HG03060 (cell line): Measurements from ENCODE around the gene PLSCR5.

ENCODE experiments used
- ATAC-seq: cut with Tn5 transposase; IDR thresholded peaks from one replicate; pipeline ENCODE4 v1.9.1; 2021; ENCODE audit warnings: low read depth, moderate number of reproducible peaks; ENCODE audit not compliant: unreplicated experiment

PLSCR5 gene

GRCh38 chr3:146546366-146546965, 58.7 kb downstream of the PLSCR5 start:
- no peak for ATAC-seq

GRCh38 chr3:146544929-146545528, 60.1 kb downstream of the PLSCR5 start:
- ATAC-seq, result no peak

- ATAC-seq, result peak; percentile 75
These were observed 60.9 kb downstream of the PLSCR5 start, which contains the start of gene PLSCR1 for GRCh38 chr3:146544002-146544928. Gene PLSCR1 (minus strand): TSS chr3:146544607. CDS start chr3:146536552, 8,055 bp downstream.

DNA sequence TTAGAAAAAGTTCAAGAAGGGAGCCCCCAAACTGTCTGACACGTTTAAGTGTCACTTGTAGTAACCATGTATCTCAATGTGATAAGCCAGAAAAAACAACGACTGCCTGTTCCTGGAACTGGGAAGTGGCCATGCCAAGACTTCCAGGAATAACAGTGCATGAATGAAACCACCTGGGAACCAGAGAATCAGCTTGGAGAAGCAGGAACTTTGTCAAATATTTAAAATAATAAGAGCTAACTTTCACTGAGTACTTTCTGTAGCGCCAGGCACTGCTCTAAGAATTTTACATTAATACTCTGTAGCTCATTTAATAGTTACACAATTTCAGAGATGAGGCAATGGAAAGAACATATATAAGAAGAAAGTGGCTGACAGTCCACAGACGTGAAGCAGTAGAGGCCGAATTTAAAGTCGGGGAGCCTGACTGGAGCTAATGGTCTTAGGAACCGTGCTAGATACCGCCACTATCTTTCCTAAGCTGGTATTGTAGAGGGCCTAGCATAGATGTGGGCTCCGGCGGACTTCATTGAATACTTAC, 61.6 kb downstream of the PLSCR5 start:
- ATAC-seq, result no peak

DNA sequence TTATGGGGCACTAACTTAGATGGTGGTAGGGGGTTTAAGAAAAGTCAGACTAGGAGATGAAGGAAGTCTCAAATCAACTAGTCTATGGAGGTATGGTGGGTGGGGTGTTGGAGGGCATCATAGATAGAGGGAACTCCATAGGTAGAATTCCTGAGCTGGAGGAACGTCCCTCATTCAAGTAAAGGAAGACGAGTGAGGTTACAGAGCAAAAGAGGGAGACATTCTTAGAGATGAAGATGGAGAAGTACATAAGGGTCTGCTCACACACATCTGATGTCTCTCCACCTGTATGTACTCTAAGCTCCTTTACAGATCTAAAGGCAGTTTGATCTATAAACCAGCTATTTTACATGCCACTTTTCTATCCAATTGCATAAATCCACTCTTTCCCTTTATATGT, 62.2 kb downstream of the PLSCR5 start:
- no peak for ATAC-seq

- ATAC-seq, result no peak
These were observed 63.0 kb downstream of the PLSCR5 start for GRCh38 chr3:146542179-146542578.

- no peak for ATAC-seq
These were observed 64.2 kb downstream of the PLSCR5 start for GRCh38 chr3:146540978-146541377.

DNA sequence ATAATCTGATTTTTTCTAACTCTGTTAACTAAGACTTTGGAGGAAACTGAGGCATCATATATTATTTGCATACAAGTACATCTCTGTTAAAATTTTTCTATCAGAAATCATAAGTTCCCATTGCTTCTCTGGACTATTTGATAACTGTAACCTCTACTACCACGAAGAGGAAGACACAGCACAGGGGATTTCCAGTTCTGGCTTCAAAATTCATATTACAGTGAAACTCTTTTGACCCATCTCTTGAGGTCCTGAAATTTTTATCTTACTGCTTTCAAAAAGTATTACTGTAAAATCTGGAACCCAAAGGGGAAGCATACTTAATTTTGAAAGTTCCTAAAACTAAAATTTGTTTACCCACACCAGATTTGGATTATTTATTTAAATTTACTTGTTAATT, 64.9 kb downstream of the PLSCR5 start:
- ATAC-seq, result no peak

GRCh38 chr3:146539315-146539714, 65.8 kb downstream of the PLSCR5 start:
- no peak for ATAC-seq

DNA sequence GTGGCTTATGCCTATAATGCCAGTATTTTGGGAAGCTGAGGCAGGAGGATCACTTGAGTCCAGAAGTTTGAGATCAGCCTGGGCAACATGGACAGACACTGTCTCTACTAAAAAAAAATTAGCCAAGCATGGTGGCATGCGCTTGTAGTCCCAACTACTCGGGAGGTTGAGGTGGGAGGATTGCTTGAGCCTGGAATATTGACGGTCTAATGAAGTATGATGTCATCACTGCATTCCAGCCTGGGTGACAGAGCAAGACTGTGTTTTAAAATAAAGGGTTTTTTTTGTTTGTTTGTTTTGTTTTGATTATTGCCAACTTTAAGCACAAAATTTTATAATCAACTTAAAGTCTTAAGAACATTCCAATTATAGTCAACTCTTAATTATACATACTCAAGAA, 67.5 kb downstream of the PLSCR5 start:
- no peak for ATAC-seq

GRCh38 chr3:146536681-146537080, 68.5 kb downstream of the PLSCR5 start:
- ATAC-seq, result no peak
